ENCODE results near the gene KLF6.
"Not testable (repeated sequence)": the region's sequence is repeated elsewhere in the genome, so short reads cannot be mapped to it uniquely, and the experiment has no call there.

KLF6 gene

DNA sequence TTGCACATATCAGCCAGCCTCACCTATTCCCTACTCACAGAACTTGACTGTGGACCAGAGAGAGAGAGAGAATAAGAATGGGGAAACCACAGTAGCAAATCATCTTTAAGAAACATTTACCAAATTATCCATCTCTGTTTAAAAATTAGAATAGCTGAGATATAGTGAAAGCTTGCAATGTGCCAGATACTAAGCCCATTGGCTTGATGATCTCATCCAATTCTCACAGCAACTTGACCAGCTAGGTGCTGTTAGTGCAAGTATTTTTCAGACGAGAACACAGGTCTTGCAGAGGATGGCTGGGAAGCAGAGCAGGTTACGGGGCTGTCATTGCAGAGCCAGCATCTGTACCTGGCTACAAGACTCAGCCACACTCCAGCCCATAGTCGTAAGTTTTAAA is 50.9 kb downstream of the KLF6 start:
- TF ChIP-seq ZNF426 (tag by site-specific recombination; IDR thresholded peaks at IDR 0.05) (no peak), ZSCAN30 (tag by site-specific recombination; IDR thresholded peaks at IDR 0.05) (no peak), KLF8 (tag by site-specific recombination; IDR thresholded peaks at IDR 0.05) (no peak), ZNF792 (tag by site-specific recombination; IDR thresholded peaks at IDR 0.05) (no peak), ATF2 (tag by site-specific recombination; IDR thresholded peaks at IDR 0.05; ENCODE audit: low read depth) (no peak), ZNF423 (tag by site-specific recombination; IDR thresholded peaks at IDR 0.05) (no peak), ZEB2 (tag by site-specific recombination; IDR thresholded peaks at IDR 0.05) (no peak)
- TF ChIP-seq, protein P1, sequence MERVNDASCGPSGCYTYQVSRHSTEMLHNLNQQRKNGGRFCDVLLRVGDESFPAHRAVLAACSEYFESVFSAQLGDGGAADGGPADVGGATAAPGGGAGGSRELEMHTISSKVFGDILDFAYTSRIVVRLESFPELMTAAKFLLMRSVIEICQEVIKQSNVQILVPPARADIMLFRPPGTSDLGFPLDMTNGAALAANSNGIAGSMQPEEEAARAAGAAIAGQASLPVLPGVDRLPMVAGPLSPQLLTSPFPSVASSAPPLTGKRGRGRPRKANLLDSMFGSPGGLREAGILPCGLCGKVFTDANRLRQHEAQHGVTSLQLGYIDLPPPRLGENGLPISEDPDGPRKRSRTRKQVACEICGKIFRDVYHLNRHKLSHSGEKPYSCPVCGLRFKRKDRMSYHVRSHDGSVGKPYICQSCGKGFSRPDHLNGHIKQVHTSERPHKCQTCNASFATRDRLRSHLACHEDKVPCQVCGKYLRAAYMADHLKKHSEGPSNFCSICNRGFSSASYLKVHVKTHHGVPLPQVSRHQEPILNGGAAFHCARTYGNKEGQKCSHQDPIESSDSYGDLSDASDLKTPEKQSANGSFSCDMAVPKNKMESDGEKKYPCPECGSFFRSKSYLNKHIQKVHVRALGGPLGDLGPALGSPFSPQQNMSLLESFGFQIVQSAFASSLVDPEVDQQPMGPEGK (tag by site-specific recombination; IDR thresholded peaks at IDR 0.05) = no peak
- no peak overlapping the region for H3K4me3 ChIP-seq (ENCODE audit: low read depth, low read length)
- H3K27ac ChIP-seq (ENCODE audit: extremely low read depth, low read depth, low read length) = no peak overlapping the region
- no peaks in the 10 kb centered on the region for H3K4me1 ChIP-seq (ENCODE audit: control insufficient read depth, insufficient read depth, low read length)
- ChIA-PET POLR2A (interaction anchor here (0.8 kb wide), 1 partner anchor 51 kb away, joined by 4 read pairs; the partner anchor contains the start of gene KLF6), CTCF (interaction anchor here (0.6 kb wide), 1 partner anchor 238 kb away, joined by 6 read pairs; no protein-coding TSS in a partner anchor)
- no peaks in the 10 kb centered on the region for H3K36me3 ChIP-seq (ENCODE audit: control insufficient read depth in 2 of 2, insufficient read depth in 1 of 2, low read length in 2 of 2)
- H3K9me3 ChIP-seq (ENCODE audit: control insufficient read depth, insufficient read depth, low read depth, low read length) = no peaks in the 10 kb centered on the region

GRCh38 chr10:3732183-3732582 is 52.8 kb downstream of the KLF6 start:
- H3K4me3 ChIP-seq (ENCODE audit: low read depth, low read length); H3K36me3 ChIP-seq (ENCODE audit: control insufficient read depth in 2 of 2, insufficient read depth in 1 of 2, low read length in 2 of 2); POLR2A ChIA-PET; H3K9me3 ChIP-seq (ENCODE audit: control insufficient read depth, insufficient read depth, low read depth, low read length); CTCF ChIA-PET; H3K4me1 ChIP-seq (ENCODE audit: control insufficient read depth, insufficient read depth, low read length); H3K27ac ChIP-seq (ENCODE audit: extremely low read depth, low read depth, low read length): not testable (repeated sequence)
- TF ChIP-seq SETDB1 (IDR thresholded peaks at IDR 0.05; ENCODE audit: insufficient read length, low read length) = peak; percentile 45

GRCh38 chr10:3729397-3729976 is 55.5 kb downstream of the KLF6 start:
- no peaks in the 10 kb centered on the region for H3K9me3 ChIP-seq (ENCODE audit: control insufficient read depth, insufficient read depth, low read depth, low read length)
- no peak overlapping the region for H3K27ac ChIP-seq (ENCODE audit: extremely low read depth, low read depth, low read length)
- H3K4me1 ChIP-seq (ENCODE audit: control insufficient read depth, insufficient read depth, low read length) = no peaks in the 10 kb centered on the region
- TF ChIP-seq OVOL3 (tag by site-specific recombination; IDR thresholded peaks at IDR 0.05) (no peak), ELK4 (IDR thresholded peaks at IDR 0.05; ENCODE audit: borderline replicate concordance, low read depth, low read length) (no peak), ZBTB6 (tag by site-specific recombination; IDR thresholded peaks at IDR 0.05) (no peak), ZNF174 (tag by site-specific recombination; IDR thresholded peaks at IDR 0.05) (no peak), ZNF792 (tag by site-specific recombination; IDR thresholded peaks at IDR 0.05) (no peak), IKZF3 (tag by site-specific recombination; IDR thresholded peaks at IDR 0.05) (no peak), MZF1 (tag by site-specific recombination; IDR thresholded peaks at IDR 0.05; ENCODE audit: borderline replicate concordance) (no peak), SP2 (tag by site-specific recombination; IDR thresholded peaks at IDR 0.05) (no peak), ZNF830 (tag by site-specific recombination; IDR thresholded peaks at IDR 0.05; ENCODE audit: low read depth) (no peak), RBAK (tag by site-specific recombination; IDR thresholded peaks at IDR 0.05) (no peak), ZNF146 (tag by site-specific recombination; IDR thresholded peaks at IDR 0.05) (no peak)
- POLR2A ChIA-PET = interaction anchor here (0.6 kb wide), 1 partner anchor 11 kb away, joined by 3 read pairs; no protein-coding TSS in a partner anchor
- CTCF ChIA-PET = no interaction called here
- no peaks in the 10 kb centered on the region for H3K36me3 ChIP-seq (ENCODE audit: control insufficient read depth in 2 of 2, insufficient read depth in 1 of 2, low read length in 2 of 2)
- no peak overlapping the region for H3K4me3 ChIP-seq (ENCODE audit: low read depth, low read length)
